ENCODE data around the gene SDC4.

GRCh38 chr20:45325371-45325770, 22.9 kb downstream of the SDC4 start:
- TF ChIP-seq CTCF (IDR thresholded peaks at IDR 0.05) (no peak), POLR2AphosphoS5 (IDR thresholded peaks at IDR 0.05) (no peak), POLR2A (IDR thresholded peaks at IDR 0.05) (no peak)

Data from stomach (tissue), 4 donors.